Liver (tissue), 3 donors: ENCODE data around the gene RRP12.
A peak's percentile ranks its signal among the peaks of the same experiment; 100 is the strongest.

Source experiments
- GABPA ChIP-seq, 2 donors: IDR thresholded peaks in 1 of 2; conservative IDR thresholded peaks in 1 of 2; 2 replicates each; pipeline ENCODE4 v1.6.1; 2016; ENCODE audit warnings: antibody characterized with exemption in 2 of 2, mild to moderate bottlenecking in 1 of 2, moderate library complexity in 1 of 2
- HNF4A ChIP-seq, 2 donors: conservative IDR thresholded peaks; 2 replicates each; pipeline ENCODE4 v1.6.1; 2016; ENCODE audit warnings: antibody characterized with exemption in 2 of 2, mild to moderate bottlenecking in 2 of 2
- HNF4G ChIP-seq: IDR thresholded peaks from 2 replicates; pipeline ENCODE4 v1.6.1; 2016; ENCODE audit warnings: antibody characterized with exemption
- NR2F2 ChIP-seq: IDR thresholded peaks from 2 replicates; pipeline ENCODE4 v1.6.1; 2016; ENCODE audit warnings: antibody characterized with exemption
- RAD21 ChIP-seq, 2 donors: IDR thresholded peaks; 2 replicates each; pipeline ENCODE4 v1.6.1; 2016; ENCODE audit warnings: antibody characterized with exemption in 2 of 2, mild to moderate bottlenecking in 2 of 2
- TAF1 ChIP-seq: conservative IDR thresholded peaks from 2 replicates; pipeline ENCODE4 v1.6.1; 2016; ENCODE audit warnings: antibody characterized with exemption, mild to moderate bottlenecking
- YY1 ChIP-seq: IDR thresholded peaks from 2 replicates; pipeline ENCODE4 v1.6.1; 2016; ENCODE audit warnings: antibody characterized with exemption, mild to moderate bottlenecking
- ZBTB33 ChIP-seq: IDR thresholded peaks from 2 replicates; pipeline ENCODE4 v1.6.1; 2016; ENCODE audit warnings: antibody characterized with exemption
- TF ChIP-seq, protein P1 (sequence below): fragments of 150-350 bp; IDR thresholded peaks from 2 replicates; pipeline ENCODE4 v1.5.1; 2017; ENCODE audit warnings: improper control_type of control experiment, low read depth, low read length; ENCODE audit not compliant: missing input control
- TF ChIP-seq, protein P2 (sequence below): IDR thresholded peaks from 2 replicates; pipeline ENCODE4 v1.6.1; 2016; ENCODE audit warnings: antibody characterized with exemption, mild to moderate bottlenecking
- donor health status: healthy.
- donor health status: healthy.

DNA sequence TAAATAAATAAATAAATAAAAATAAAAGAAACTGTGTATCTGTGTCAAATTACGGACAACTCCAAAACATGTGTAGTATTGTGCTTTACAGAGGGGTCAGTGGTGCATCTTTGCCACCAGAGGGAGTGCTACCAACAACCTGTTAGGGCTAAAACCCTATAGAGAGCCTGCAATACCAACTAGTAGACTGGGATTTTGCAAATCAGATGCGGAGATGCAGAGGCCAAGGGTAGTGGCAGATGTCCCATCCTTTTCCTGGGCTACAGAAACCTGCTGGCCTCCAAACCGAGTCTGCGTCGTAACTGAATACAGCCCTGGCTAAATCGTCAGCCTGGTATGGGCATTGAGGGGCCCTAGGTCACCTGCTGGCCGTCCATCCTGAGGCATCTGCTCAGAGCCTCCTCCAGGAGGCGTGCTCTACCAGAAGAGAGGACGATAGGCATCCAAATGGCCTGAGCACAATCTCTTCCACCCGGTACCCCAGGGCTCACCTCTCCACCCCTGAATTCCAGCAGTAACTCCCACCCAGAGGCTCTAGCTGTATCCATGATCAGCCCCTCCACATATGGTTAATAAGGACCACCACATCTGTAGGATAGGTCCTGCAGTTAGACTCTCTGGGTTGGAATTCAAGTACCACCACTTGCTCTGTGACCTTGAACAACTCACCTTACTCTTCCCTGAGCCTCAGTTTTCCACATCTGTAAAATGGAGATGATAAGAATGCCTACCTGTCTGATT is 6.2 kb upstream of the RRP12 start:
- TF ChIP-seq, protein P1, sequence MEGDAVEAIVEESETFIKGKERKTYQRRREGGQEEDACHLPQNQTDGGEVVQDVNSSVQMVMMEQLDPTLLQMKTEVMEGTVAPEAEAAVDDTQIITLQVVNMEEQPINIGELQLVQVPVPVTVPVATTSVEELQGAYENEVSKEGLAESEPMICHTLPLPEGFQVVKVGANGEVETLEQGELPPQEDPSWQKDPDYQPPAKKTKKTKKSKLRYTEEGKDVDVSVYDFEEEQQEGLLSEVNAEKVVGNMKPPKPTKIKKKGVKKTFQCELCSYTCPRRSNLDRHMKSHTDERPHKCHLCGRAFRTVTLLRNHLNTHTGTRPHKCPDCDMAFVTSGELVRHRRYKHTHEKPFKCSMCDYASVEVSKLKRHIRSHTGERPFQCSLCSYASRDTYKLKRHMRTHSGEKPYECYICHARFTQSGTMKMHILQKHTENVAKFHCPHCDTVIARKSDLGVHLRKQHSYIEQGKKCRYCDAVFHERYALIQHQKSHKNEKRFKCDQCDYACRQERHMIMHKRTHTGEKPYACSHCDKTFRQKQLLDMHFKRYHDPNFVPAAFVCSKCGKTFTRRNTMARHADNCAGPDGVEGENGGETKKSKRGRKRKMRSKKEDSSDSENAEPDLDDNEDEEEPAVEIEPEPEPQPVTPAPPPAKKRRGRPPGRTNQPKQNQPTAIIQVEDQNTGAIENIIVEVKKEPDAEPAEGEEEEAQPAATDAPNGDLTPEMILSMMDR = peak; percentile 76
- TF ChIP-seq NR2F2 (no peak), HNF4A (conservative IDR thresholded peaks at IDR 0.05) (no peak), TAF1 (no peak), YY1 (no peak), GABPA (IDR thresholded peaks at IDR 0.05 in 1 of 2, conservative IDR thresholded peaks at IDR 0.05 in 1 of 2) (no peak), RAD21 (IDR thresholded peaks at IDR 0.05) (peak; percentile 78 to 81), ZBTB33 (no peak), HNF4G (no peak)
- TF ChIP-seq, protein P2, sequence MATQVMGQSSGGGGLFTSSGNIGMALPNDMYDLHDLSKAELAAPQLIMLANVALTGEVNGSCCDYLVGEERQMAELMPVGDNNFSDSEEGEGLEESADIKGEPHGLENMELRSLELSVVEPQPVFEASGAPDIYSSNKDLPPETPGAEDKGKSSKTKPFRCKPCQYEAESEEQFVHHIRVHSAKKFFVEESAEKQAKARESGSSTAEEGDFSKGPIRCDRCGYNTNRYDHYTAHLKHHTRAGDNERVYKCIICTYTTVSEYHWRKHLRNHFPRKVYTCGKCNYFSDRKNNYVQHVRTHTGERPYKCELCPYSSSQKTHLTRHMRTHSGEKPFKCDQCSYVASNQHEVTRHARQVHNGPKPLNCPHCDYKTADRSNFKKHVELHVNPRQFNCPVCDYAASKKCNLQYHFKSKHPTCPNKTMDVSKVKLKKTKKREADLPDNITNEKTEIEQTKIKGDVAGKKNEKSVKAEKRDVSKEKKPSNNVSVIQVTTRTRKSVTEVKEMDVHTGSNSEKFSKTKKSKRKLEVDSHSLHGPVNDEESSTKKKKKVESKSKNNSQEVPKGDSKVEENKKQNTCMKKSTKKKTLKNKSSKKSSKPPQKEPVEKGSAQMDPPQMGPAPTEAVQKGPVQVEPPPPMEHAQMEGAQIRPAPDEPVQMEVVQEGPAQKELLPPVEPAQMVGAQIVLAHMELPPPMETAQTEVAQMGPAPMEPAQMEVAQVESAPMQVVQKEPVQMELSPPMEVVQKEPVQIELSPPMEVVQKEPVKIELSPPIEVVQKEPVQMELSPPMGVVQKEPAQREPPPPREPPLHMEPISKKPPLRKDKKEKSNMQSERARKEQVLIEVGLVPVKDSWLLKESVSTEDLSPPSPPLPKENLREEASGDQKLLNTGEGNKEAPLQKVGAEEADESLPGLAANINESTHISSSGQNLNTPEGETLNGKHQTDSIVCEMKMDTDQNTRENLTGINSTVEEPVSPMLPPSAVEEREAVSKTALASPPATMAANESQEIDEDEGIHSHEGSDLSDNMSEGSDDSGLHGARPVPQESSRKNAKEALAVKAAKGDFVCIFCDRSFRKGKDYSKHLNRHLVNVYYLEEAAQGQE = no peak
